ENCODE measurements around the gene LRRN1.

DNA sequence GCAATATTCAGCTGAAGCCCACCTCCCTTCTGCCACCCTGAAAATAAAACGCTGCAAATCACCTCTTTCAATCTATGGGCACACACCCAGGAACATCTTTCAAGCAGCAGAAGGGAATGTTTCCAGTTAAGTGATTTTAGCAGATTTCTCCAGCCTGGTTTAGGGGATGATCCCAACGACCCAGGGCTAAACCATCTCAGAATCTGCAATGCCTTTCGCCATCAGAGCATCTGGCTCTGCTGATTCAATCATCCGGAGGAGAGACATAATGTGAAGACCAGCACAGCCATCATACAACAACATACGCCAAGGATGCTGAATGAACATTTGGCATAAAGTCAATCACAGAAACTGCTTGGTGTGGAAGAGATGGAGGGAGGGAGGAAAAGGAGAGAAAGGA, 15.5 kb upstream of the LRRN1 start:
- TF ChIP-seq POLR2A (IDR thresholded peaks at IDR 0.05) = no peak
- TF ChIP-seq, protein P1, sequence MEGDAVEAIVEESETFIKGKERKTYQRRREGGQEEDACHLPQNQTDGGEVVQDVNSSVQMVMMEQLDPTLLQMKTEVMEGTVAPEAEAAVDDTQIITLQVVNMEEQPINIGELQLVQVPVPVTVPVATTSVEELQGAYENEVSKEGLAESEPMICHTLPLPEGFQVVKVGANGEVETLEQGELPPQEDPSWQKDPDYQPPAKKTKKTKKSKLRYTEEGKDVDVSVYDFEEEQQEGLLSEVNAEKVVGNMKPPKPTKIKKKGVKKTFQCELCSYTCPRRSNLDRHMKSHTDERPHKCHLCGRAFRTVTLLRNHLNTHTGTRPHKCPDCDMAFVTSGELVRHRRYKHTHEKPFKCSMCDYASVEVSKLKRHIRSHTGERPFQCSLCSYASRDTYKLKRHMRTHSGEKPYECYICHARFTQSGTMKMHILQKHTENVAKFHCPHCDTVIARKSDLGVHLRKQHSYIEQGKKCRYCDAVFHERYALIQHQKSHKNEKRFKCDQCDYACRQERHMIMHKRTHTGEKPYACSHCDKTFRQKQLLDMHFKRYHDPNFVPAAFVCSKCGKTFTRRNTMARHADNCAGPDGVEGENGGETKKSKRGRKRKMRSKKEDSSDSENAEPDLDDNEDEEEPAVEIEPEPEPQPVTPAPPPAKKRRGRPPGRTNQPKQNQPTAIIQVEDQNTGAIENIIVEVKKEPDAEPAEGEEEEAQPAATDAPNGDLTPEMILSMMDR (IDR thresholded peaks at IDR 0.05) = no peak
